Adrenal gland (tissue), 12 donors: ENCODE measurements around the gene PRPS1L1. TPM values are rescaled to one million over a fixed set of nuclear protein-coding genes. Genes with fewer than 3 reads are reported as not detected.

Experiments used
- DNase-seq, 7 donors: peaks; one replicate each; pipeline ENCODE4 v3.0.0-alpha.2; 2019 to 2020
- H3K27ac ChIP-seq, 5 donors: fragments of 200-600 bp; sonication (generic) in 4 of 5; 1 replicate in 3 of 5; 2 replicates in 2 of 5; pipeline versions ENCODE4 v1.5.1 to v1.8.0; 2016 to 2020; ENCODE audit warnings: mild to moderate bottlenecking in 1 of 5
- H3K27me3 ChIP-seq: fragments of 200-600 bp; 2 replicates; pipeline ENCODE4 v1.8.0; 2021
- H3K36me3 ChIP-seq, 2 donors: fragments of 200-600 bp; replicated peaks in 1 of 2; 1 replicate in 1 of 2; 2 replicates in 1 of 2; pipeline versions ENCODE4 v1.5.1 to v1.8.0; 2018 to 2022
- H3K4me1 ChIP-seq, 2 donors: fragments of 200-600 bp; replicated peaks in 1 of 2; 1 replicate in 1 of 2; 2 replicates in 1 of 2; pipeline versions ENCODE4 v1.5.1 to v1.8.0; 2018 to 2021
- H3K4me3 ChIP-seq, 4 donors: fragments of 200-600 bp; sonication (generic) in 3 of 4; one replicate each; pipeline ENCODE4 v1.5.1; 2016 to 2018
- H3K9me3 ChIP-seq, 3 donors: fragments of 200-600 bp; sonication (generic) in 1 of 3; replicated peaks in 1 of 3; 1 replicate in 2 of 3; 2 replicates in 1 of 3; pipeline versions ENCODE4 v1.5.1 to v1.8.0; 2016 to 2021
- CTCF ChIP-seq, 6 experiments: fragments of 450-650 bp in 4 of 6; fragments of 200-600 bp in 2 of 6; sonication (generic) in 1 of 6; IDR thresholded peaks; 1 replicate in 5 of 6; 2 replicates in 1 of 6; pipeline versions ENCODE4 v1.5.1 to v1.8.0; 2016 to 2021; ENCODE audit warnings: antibody characterized with exemption in 6 of 6, mild to moderate bottlenecking in 2 of 6, moderate library complexity in 1 of 6
- POLR2A ChIP-seq, 2 donors: fragments of 450-650 bp; IDR thresholded peaks; one replicate each; pipeline ENCODE4 v1.6.1; 2017; ENCODE audit warnings: antibody characterized with exemption in 2 of 2, mild to moderate bottlenecking in 2 of 2, moderate library complexity in 1 of 2
- WGBS, 4 donors: extraction: QIAGEN DNeasy Blood & Tissue Kit in 2 of 4; methylation state at CpG; one replicate each; pipeline versions ENCODE4 v1.1.5 to v1.1.7; 2013 to 2017; 5-methylcytosine and 5-hydroxymethylcytosine counted together
- intact Hi-C, 2 donors: fragments of 100-400 bp; cut with DNase I; formaldehyde crosslinking; loops; one replicate each; pipeline versions ENCODE4 v1.14.1 to v1.15.0; 2022 to 2023
- polyA plus RNA-seq, 3 donors: library from polyadenylated mRNA; stranded (reverse); fragments of 200-250 nt in 2 of 3; fragments of 350-450 nt in 1 of 3; fragmentation: Illumina TruSeq in 1 of 3; extraction: RNeasy Lipid Tissue Mini Kit (QIAGEN cat#74804) in 1 of 3; gene quantifications; one replicate each; pipeline ENCODE4 v1.2.3, GENCODE V29; 2013 to 2014
- total RNA-seq, 9 donors: library from RNA; depleted of rRNA in 4 of 9; stranded (reverse); fragments of >200 nt in 4 of 9; fragments of 120-200 nt in 1 of 9; fragmentation: NEBNext Ultra II Directional in 1 of 9; extraction: Animal tissue kit (Norgen Biotek cat#: 25700) in 1 of 9; gene quantifications; one replicate each; pipeline versions ENCODE4 v1.1.0 to v1.2.4, GENCODE V29; 2013 to 2023
- donor health status: healthy with polysubstance abuse.
- donor health status: Bipolar disorder and iron deficiency.
- donor health status: DM: yes; HTN: yes; CAD: no.
- donor health status: DM: no; HTN: no; CAD: no.
- donor health status: DM: no; HTN: no; CAD: no.
- donor health status: DM: yes; HTN: yes; CAD: no.

PRPS1L1 gene
- total and polyA plus RNA-seq, 12 donors = not detected

- WGBS, 4 donors = 78 to 89% (median 83%) methylated on average over 2 of the region's 2 CpGs
- Histone ChIP-seq H3K4me3 (no peak overlapping the region), H3K4me1 (peaks cover 0 to 3% of the 10 kb centered on the region in 2 donors), H3K9me3 (no peaks in the 10 kb centered on the region), H3K27me3 (no peaks in the 10 kb centered on the region), H3K27ac (no peak overlapping the region), H3K36me3 (no peaks in the 10 kb centered on the region)
- intact Hi-C loops = no loop called here
- no peak for DNase-seq
- TF ChIP-seq POLR2A (IDR thresholded peaks at IDR 0.05) (no peak), CTCF (IDR thresholded peaks at IDR 0.05) (no peak)
Observed at GRCh38 chr7:17998692-17999091, 29.0 kb downstream of the PRPS1L1 start.

- H3K4me1 ChIP-seq = no peaks in the 10 kb centered on the region
- TF ChIP-seq CTCF (IDR thresholded peaks at IDR 0.05) (no peak), POLR2A (IDR thresholded peaks at IDR 0.05) (no peak)
- H3K4me3 ChIP-seq = no peak overlapping the region
- no peaks in the 10 kb centered on the region for H3K9me3 ChIP-seq
- no peak for DNase-seq
- WGBS, 4 donors = 0 to 43% (median 12%) methylated on average over 1 of the region's 1 CpG
- no peaks in the 10 kb centered on the region for H3K36me3 ChIP-seq
- intact Hi-C loops = no loop called here
- H3K27ac ChIP-seq = no peak overlapping the region
- H3K27me3 ChIP-seq = no peaks in the 10 kb centered on the region
Observed at GRCh38 chr7:17996442-17997223, 31.0 kb downstream of the PRPS1L1 start.

GRCh38 chr7:17996040-17996439 is 31.6 kb downstream of the PRPS1L1 start:
- Histone ChIP-seq H3K4me3 (no peak overlapping the region), H3K27ac (no peak overlapping the region), H3K9me3 (no peaks in the 10 kb centered on the region), H3K27me3 (no peaks in the 10 kb centered on the region), H3K36me3 (no peaks in the 10 kb centered on the region), H3K4me1 (no peaks in the 10 kb centered on the region)
- no peak for DNase-seq
- no peak for TF ChIP-seq POLR2A (IDR thresholded peaks at IDR 0.05)
- WGBS, 4 donors = 60 to 94% (median 87%) methylated on average over 2 of the region's 2 CpGs
- intact Hi-C loops = no loop called here

- no peak overlapping the region for H3K4me3 ChIP-seq
- H3K27ac ChIP-seq = no peak overlapping the region
- no peaks in the 10 kb centered on the region for H3K4me1 ChIP-seq
- WGBS, 4 donors = 67 to 95% (median 80%) methylated on average over 5 of the region's 5 CpGs
- no peaks in the 10 kb centered on the region for H3K27me3 ChIP-seq
- intact Hi-C loops = no loop called here
- no peaks in the 10 kb centered on the region for H3K9me3 ChIP-seq
- no peak for DNase-seq
- no peaks in the 10 kb centered on the region for H3K36me3 ChIP-seq
- no peak for TF ChIP-seq POLR2A (IDR thresholded peaks at IDR 0.05)
Observed at GRCh38 chr7:17994079-17994850, 33.4 kb downstream of the PRPS1L1 start.

GRCh38 chr7:17991866-17992648 is 35.6 kb downstream of the PRPS1L1 start:
- TF ChIP-seq CTCF (IDR thresholded peaks at IDR 0.05) (peak in 4 of 6 experiments; percentile 30 to 50 (median 40)), POLR2A (IDR thresholded peaks at IDR 0.05) (no peak)
- Histone ChIP-seq H3K27ac (no peak overlapping the region), H3K9me3 (no peaks in the 10 kb centered on the region), H3K4me1 (no peaks in the 10 kb centered on the region), H3K36me3 (no peaks in the 10 kb centered on the region), H3K4me3 (no peak overlapping the region), H3K27me3 (no peaks in the 10 kb centered on the region)
- intact Hi-C loops = no loop called here
- WGBS, 4 donors = 52 to 62% (median 56%) methylated on average over 13 of the region's 13 CpGs
- DNase-seq = peak in 2 of 7 donors; percentile 32 to 33
